ENCODE measurements around the gene LCE2B. TPM values are rescaled to one million over a fixed set of nuclear protein-coding genes. Genes with fewer than 3 reads are reported as not detected.
"Not testable (repeated sequence)": the region's sequence is repeated elsewhere in the genome, so short reads cannot be mapped to it uniquely, and the experiment has no call there.

Gene LCE2B
- total RNA-seq = not detected

GRCh38 chr1:152685823-152686222, at the start of gene LCE2B:
Gene LCE2B (plus strand): TSS chr1:152686123. CDS start chr1:152686844, 721 bp downstream.
- H3K9me3 Mint-ChIP-seq; H3K4me1 Mint-ChIP-seq; H3K27ac Mint-ChIP-seq; DNase-seq; CTCF ChIA-PET; H3K4me3 Mint-ChIP-seq; POLR2A ChIA-PET; H3K36me3 Mint-ChIP-seq (ENCODE audit: low read depth): not testable (repeated sequence)
- peaks cover 13% of the 10 kb centered on the region for H3K27me3 Mint-ChIP-seq

GRCh38 chr1:152640351-152640750, 45.6 kb upstream of the LCE2B start:
- ChIA-PET POLR2A (no interaction called here), CTCF (interaction anchor here (1.2 kb wide), 1 partner anchor 13 kb away, joined by 4 read pairs; no protein-coding TSS in a partner anchor)
- no peak for DNase-seq
- peaks cover 2% of the 10 kb centered on the region for H3K27me3 Mint-ChIP-seq
- no peaks in the 10 kb centered on the region for H3K4me1 Mint-ChIP-seq
- no peaks in the 10 kb centered on the region for H3K9me3 Mint-ChIP-seq
- H3K27ac Mint-ChIP-seq = no peak overlapping the region
- H3K4me3 Mint-ChIP-seq = no peak overlapping the region
- H3K36me3 Mint-ChIP-seq (ENCODE audit: low read depth) = no peaks in the 10 kb centered on the region

- ChIA-PET POLR2A (no interaction called here), CTCF (interaction anchor here (3.4 kb wide), 1 partner anchor 9 kb away, joined by 8 read pairs; no protein-coding TSS in a partner anchor)
- no peaks in the 10 kb centered on the region for H3K4me1 Mint-ChIP-seq
- H3K9me3 Mint-ChIP-seq = no peaks in the 10 kb centered on the region
- H3K27me3 Mint-ChIP-seq = peaks cover 3% of the 10 kb centered on the region
- no peak overlapping the region for H3K4me3 Mint-ChIP-seq
- no peak overlapping the region for H3K27ac Mint-ChIP-seq
- no peak for DNase-seq
- no peaks in the 10 kb centered on the region for H3K36me3 Mint-ChIP-seq (ENCODE audit: low read depth)
Observed at GRCh38 chr1:152643945-152644344, 42.0 kb upstream of the LCE2B start.

- CTCF ChIA-PET = interaction anchor here (1.0 to 1.1 kb wide), 2 partner anchors 9 to 14 kb away, joined by 3 to 6 read pairs; no protein-coding TSS in a partner anchor
- Mint-ChIP-seq H3K9me3 (no peaks in the 10 kb centered on the region), H3K4me3 (no peak overlapping the region), H3K36me3 (ENCODE audit: low read depth) (no peaks in the 10 kb centered on the region), H3K4me1 (no peaks in the 10 kb centered on the region), H3K27me3 (peaks cover 3% of the 10 kb centered on the region), H3K27ac (no peak overlapping the region)
- no peak for DNase-seq
- POLR2A ChIA-PET = no interaction called here
Observed at GRCh38 chr1:152645146-152645545, 40.8 kb upstream of the LCE2B start.

GRCh38 chr1:152646656-152647055, 39.3 kb upstream of the LCE2B start:
- Mint-ChIP-seq H3K27me3 (peaks cover 6% of the 10 kb centered on the region), H3K9me3 (no peaks in the 10 kb centered on the region), H3K27ac (no peak overlapping the region), H3K4me1 (no peaks in the 10 kb centered on the region), H3K4me3 (no peak overlapping the region), H3K36me3 (ENCODE audit: low read depth) (no peaks in the 10 kb centered on the region)
- ChIA-PET CTCF (no interaction called here), POLR2A (interaction anchor here (1.0 kb wide), 1 partner anchor 8 kb away, joined by 3 read pairs; no protein-coding TSS in a partner anchor)
- DNase-seq = no peak

- H3K4me1 Mint-ChIP-seq = no peaks in the 10 kb centered on the region
- no peak overlapping the region for H3K27ac Mint-ChIP-seq
- no peaks in the 10 kb centered on the region for H3K36me3 Mint-ChIP-seq (ENCODE audit: low read depth)
- ChIA-PET CTCF (interaction anchor here (0.6 to 2.2 kb wide), 13 partner anchors 8 to 272 kb away, joined by 3 to 8 read pairs (median 4); partner anchors contain the start of gene LCE2D), POLR2A (no interaction called here)
- no peaks in the 10 kb centered on the region for H3K9me3 Mint-ChIP-seq
- no peak overlapping the region for H3K4me3 Mint-ChIP-seq
- DNase-seq = peak; percentile 61
- peaks cover 15% of the 10 kb centered on the region for H3K27me3 Mint-ChIP-seq
Observed at GRCh38 chr1:152654110-152654509, 31.8 kb upstream of the LCE2B start.

GRCh38 chr1:152656459-152656858, 29.5 kb upstream of the LCE2B start:
- Mint-ChIP-seq H3K4me3 (no peak overlapping the region), H3K27ac (no peak overlapping the region), H3K27me3 (peaks cover 17% of the 10 kb centered on the region), H3K9me3 (no peaks in the 10 kb centered on the region), H3K36me3 (ENCODE audit: low read depth) (no peaks in the 10 kb centered on the region), H3K4me1 (no peaks in the 10 kb centered on the region)
- ChIA-PET CTCF (no interaction called here), POLR2A (no interaction called here)
- DNase-seq = no peak

GRCh38 chr1:152657677-152658076, 28.2 kb upstream of the LCE2B start:
- POLR2A ChIA-PET = no interaction called here
- Mint-ChIP-seq H3K27me3 (peaks cover 10% of the 10 kb centered on the region), H3K9me3 (no peaks in the 10 kb centered on the region), H3K36me3 (ENCODE audit: low read depth) (no peaks in the 10 kb centered on the region), H3K4me3 (no peak overlapping the region), H3K27ac (no peak overlapping the region), H3K4me1 (no peaks in the 10 kb centered on the region)
- CTCF ChIA-PET = no interaction called here
- no peak for DNase-seq

GRCh38 chr1:152658649-152659048, 27.3 kb upstream of the LCE2B start:
- ChIA-PET CTCF (no interaction called here), POLR2A (no interaction called here)
- no peak overlapping the region for H3K4me3 Mint-ChIP-seq
- no peaks in the 10 kb centered on the region for H3K36me3 Mint-ChIP-seq (ENCODE audit: low read depth)
- H3K9me3 Mint-ChIP-seq = no peaks in the 10 kb centered on the region
- no peaks in the 10 kb centered on the region for H3K4me1 Mint-ChIP-seq
- H3K27ac Mint-ChIP-seq = no peak overlapping the region
- H3K27me3 Mint-ChIP-seq = peaks cover 8% of the 10 kb centered on the region
- DNase-seq = no peak

- CTCF ChIA-PET = interaction anchor here (0.6 to 1.1 kb wide), 2 partner anchors 10 to 120 kb away, joined by 3 to 4 read pairs; no protein-coding TSS in a partner anchor
Observed at GRCh38 chr1:152663098-152663497, 22.8 kb upstream of the LCE2B start, which contains the start of gene LCE2D. Gene LCE2D (plus strand): TSS chr1:152663380. CDS start chr1:152664106, 726 bp downstream.

GRCh38 chr1:152666171-152666570, 19.8 kb upstream of the LCE2B start:
- H3K27me3 Mint-ChIP-seq; H3K9me3 Mint-ChIP-seq; DNase-seq; POLR2A ChIA-PET; H3K36me3 Mint-ChIP-seq (ENCODE audit: low read depth); H3K4me1 Mint-ChIP-seq; CTCF ChIA-PET; H3K4me3 Mint-ChIP-seq; H3K27ac Mint-ChIP-seq: not testable (repeated sequence)

More at GRCh38 chr1:152663098-152663497, 22.8 kb upstream of the LCE2B start, which contains the start of gene LCE2D:
- peaks cover 9% of the 10 kb centered on the region for H3K27me3 Mint-ChIP-seq
- no peaks in the 10 kb centered on the region for H3K9me3 Mint-ChIP-seq
- no peak for DNase-seq
- no peak within 1 kb of the TSS for H3K4me3 Mint-ChIP-seq
- H3K36me3 Mint-ChIP-seq (ENCODE audit: low read depth) = no peaks in the 10 kb centered on the region
- POLR2A ChIA-PET = no interaction called here
- H3K4me1 Mint-ChIP-seq = no peaks in the 10 kb centered on the region
- H3K27ac Mint-ChIP-seq = no peak within 1 kb of the TSS

GRCh38 chr1:152667648-152668047, 18.3 kb upstream of the LCE2B start:
- DNase-seq = no peak
- ChIA-PET POLR2A (no interaction called here), CTCF (interaction anchor here (0.6 kb wide), 1 partner anchor 14 kb away, joined by 3 read pairs; no protein-coding TSS in a partner anchor)
- Mint-ChIP-seq H3K9me3 (no peaks in the 10 kb centered on the region), H3K4me1 (no peaks in the 10 kb centered on the region), H3K27ac (no peak overlapping the region), H3K36me3 (ENCODE audit: low read depth) (no peaks in the 10 kb centered on the region), H3K27me3 (peaks cover 3% of the 10 kb centered on the region), H3K4me3 (no peak overlapping the region)

- CTCF ChIA-PET = no interaction called here
- no peak overlapping the region for H3K27ac Mint-ChIP-seq
- no peaks in the 10 kb centered on the region for H3K4me1 Mint-ChIP-seq
Observed at GRCh38 chr1:152673016-152673415, 12.9 kb upstream of the LCE2B start.

GRCh38 chr1:152674983-152675382, 10.9 kb upstream of the LCE2B start, which contains the start of gene LCE2C:
Gene LCE2C (plus strand): TSS chr1:152675279. CDS start chr1:152676016, 737 bp downstream.
- CTCF ChIA-PET; H3K9me3 Mint-ChIP-seq; POLR2A ChIA-PET; H3K27ac Mint-ChIP-seq; H3K27me3 Mint-ChIP-seq; H3K4me1 Mint-ChIP-seq; DNase-seq; H3K36me3 Mint-ChIP-seq (ENCODE audit: low read depth); H3K4me3 Mint-ChIP-seq: not testable (repeated sequence)

More at GRCh38 chr1:152673016-152673415, 12.9 kb upstream of the LCE2B start:
- Mint-ChIP-seq H3K9me3 (no peaks in the 10 kb centered on the region), H3K27me3 (peaks cover 2% of the 10 kb centered on the region), H3K36me3 (ENCODE audit: low read depth) (no peaks in the 10 kb centered on the region), H3K4me3 (no peak overlapping the region)
- POLR2A ChIA-PET = no interaction called here
- no peak for DNase-seq

Data from activated CD4-positive, alpha-beta memory T cell treated with anti-CD3 and anti-CD28 coated beads, Interleukin-2, amount 10 ng/mL, durations not matched to agents 7 days and 5 days (primary cell).